Femur (tissue), 1 donor: ENCODE data around the gene DAGLA.

Experiments used
- DNase-seq: peaks from one replicate; pipeline ENCODE4 v3.0.0-alpha.2; 2017

The DAGLA gene

GRCh38 chr11:61768376-61769076, 88.3 kb downstream of the DAGLA start:
- no peak for DNase-seq

- no peak for DNase-seq
These were observed 89.2 kb downstream of the DAGLA start for GRCh38 chr11:61769169-61769920.

GRCh38 chr11:61769946-61770683, 89.9 kb downstream of the DAGLA start:
- DNase-seq, result no peak

GRCh38 chr11:61771195-61771894, 91.2 kb downstream of the DAGLA start:
- no peak for DNase-seq

GRCh38 chr11:61771985-61772455, 91.8 kb downstream of the DAGLA start:
- no peak for DNase-seq

- no peak for DNase-seq
These were observed 93.2 kb downstream of the DAGLA start for GRCh38 chr11:61773356-61773755.

- DNase-seq, result no peak
These were observed 93.6 kb downstream of the DAGLA start for GRCh38 chr11:61773809-61774208.

GRCh38 chr11:61774411-61774810, 94.2 kb downstream of the DAGLA start:
- DNase-seq, result no peak

GRCh38 chr11:61775106-61775505, 94.9 kb downstream of the DAGLA start:
- DNase-seq, result no peak

- DNase-seq, result no peak
These were observed 95.7 kb downstream of the DAGLA start for GRCh38 chr11:61775606-61776554.

GRCh38 chr11:61776561-61777075, 96.4 kb downstream of the DAGLA start:
- no peak for DNase-seq

GRCh38 chr11:61777234-61778090, 97.3 kb downstream of the DAGLA start:
- DNase-seq, result peak; percentile 61

GRCh38 chr11:61778357-61778886, 98.2 kb downstream of the DAGLA start:
- DNase-seq, result no peak

- DNase-seq, result no peak
These were observed 98.9 kb downstream of the DAGLA start for GRCh38 chr11:61778920-61779650.

- no peak for DNase-seq
These were observed 99.7 kb downstream of the DAGLA start for GRCh38 chr11:61779666-61780525.

- no peak for DNase-seq
These were observed 100.5 kb downstream of the DAGLA start for GRCh38 chr11:61780581-61781162.

GRCh38 chr11:61781585-61781984, 101.4 kb downstream of the DAGLA start:
- DNase-seq, result no peak

- no peak for DNase-seq
These were observed 102.1 kb downstream of the DAGLA start for GRCh38 chr11:61782299-61782698.
